ENCODE results near the gene F11R.

DNA sequence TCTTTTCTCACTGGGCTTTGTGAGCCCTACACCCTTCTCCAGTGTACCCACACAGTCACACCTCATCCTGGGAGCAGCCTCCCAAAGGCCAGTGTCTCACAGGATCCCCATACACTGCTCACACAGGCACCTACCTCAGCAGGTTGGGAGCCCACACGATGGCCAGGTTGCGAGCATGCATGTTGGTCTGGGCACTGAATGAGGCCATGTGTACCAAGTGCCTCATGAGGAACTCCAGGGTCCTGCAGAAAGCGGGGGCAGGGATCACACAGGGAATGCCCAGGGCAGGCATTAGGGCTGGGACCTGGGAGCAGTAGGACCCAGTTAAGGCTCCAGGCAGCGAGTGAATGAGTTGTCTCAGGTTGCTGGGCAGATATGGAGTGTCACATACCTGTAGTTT lies 33.3 kb upstream of the F11R start:
- TF ChIP-seq MAFK (IDR thresholded peaks at IDR 0.05; ENCODE audit: low read depth, low read length) (no peak), RAD21 (IDR thresholded peaks at IDR 0.05; ENCODE audit: low read length) (no peak), SMC3 (IDR thresholded peaks at IDR 0.05; ENCODE audit: low read depth, low read length) (no peak), MXI1 (IDR thresholded peaks at IDR 0.05; ENCODE audit: borderline replicate concordance, low read depth, low read length) (no peak), POLR2A (IDR thresholded peaks at IDR 0.05; ENCODE audit: low read depth, low read length) (no peak), FOS (IDR thresholded peaks at IDR 0.05; ENCODE audit: low read depth, low read length) (no peak), CHD1 (IDR thresholded peaks at IDR 0.05; ENCODE audit: low read depth, low read length) (no peak), BHLHE40 (IDR thresholded peaks at IDR 0.05; ENCODE audit: low read depth, low read length) (no peak), RFX5 (IDR thresholded peaks at IDR 0.05; ENCODE audit: low read depth, low read length) (no peak)
- TF ChIP-seq, protein P1, sequence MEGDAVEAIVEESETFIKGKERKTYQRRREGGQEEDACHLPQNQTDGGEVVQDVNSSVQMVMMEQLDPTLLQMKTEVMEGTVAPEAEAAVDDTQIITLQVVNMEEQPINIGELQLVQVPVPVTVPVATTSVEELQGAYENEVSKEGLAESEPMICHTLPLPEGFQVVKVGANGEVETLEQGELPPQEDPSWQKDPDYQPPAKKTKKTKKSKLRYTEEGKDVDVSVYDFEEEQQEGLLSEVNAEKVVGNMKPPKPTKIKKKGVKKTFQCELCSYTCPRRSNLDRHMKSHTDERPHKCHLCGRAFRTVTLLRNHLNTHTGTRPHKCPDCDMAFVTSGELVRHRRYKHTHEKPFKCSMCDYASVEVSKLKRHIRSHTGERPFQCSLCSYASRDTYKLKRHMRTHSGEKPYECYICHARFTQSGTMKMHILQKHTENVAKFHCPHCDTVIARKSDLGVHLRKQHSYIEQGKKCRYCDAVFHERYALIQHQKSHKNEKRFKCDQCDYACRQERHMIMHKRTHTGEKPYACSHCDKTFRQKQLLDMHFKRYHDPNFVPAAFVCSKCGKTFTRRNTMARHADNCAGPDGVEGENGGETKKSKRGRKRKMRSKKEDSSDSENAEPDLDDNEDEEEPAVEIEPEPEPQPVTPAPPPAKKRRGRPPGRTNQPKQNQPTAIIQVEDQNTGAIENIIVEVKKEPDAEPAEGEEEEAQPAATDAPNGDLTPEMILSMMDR (conservative IDR thresholded peaks at IDR 0.05; ENCODE audit: low read depth, low read length), result no peak
- TF ChIP-seq, protein P2, sequence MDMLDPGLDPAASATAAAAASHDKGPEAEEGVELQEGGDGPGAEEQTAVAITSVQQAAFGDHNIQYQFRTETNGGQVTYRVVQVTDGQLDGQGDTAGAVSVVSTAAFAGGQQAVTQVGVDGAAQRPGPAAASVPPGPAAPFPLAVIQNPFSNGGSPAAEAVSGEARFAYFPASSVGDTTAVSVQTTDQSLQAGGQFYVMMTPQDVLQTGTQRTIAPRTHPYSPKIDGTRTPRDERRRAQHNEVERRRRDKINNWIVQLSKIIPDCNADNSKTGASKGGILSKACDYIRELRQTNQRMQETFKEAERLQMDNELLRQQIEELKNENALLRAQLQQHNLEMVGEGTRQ (IDR thresholded peaks at IDR 0.05; ENCODE audit: low read depth, low read length), result no peak

Data from IMR-90 (cell line).